ENCODE data around the gene MCTP1.

DNA sequence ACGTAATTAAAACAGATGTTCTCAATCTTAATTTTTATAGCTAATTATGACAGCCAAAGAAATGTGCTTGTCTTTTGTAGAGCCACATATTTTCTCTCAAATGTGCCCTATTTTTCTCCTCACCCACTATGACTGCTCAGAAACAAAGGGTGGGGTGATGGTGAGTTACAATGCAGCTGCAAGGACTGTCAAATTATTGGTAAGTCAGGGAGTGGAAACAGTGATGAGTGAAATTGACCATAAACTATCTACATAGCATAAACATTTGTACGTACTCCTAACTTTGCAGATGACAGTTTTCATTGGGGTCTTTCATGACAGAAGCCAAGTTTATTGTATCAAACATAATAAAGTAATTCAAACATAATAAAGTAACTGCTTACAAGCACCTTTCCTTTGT lies 215.9 kb downstream of the MCTP1 start:
- TF ChIP-seq, protein P1, sequence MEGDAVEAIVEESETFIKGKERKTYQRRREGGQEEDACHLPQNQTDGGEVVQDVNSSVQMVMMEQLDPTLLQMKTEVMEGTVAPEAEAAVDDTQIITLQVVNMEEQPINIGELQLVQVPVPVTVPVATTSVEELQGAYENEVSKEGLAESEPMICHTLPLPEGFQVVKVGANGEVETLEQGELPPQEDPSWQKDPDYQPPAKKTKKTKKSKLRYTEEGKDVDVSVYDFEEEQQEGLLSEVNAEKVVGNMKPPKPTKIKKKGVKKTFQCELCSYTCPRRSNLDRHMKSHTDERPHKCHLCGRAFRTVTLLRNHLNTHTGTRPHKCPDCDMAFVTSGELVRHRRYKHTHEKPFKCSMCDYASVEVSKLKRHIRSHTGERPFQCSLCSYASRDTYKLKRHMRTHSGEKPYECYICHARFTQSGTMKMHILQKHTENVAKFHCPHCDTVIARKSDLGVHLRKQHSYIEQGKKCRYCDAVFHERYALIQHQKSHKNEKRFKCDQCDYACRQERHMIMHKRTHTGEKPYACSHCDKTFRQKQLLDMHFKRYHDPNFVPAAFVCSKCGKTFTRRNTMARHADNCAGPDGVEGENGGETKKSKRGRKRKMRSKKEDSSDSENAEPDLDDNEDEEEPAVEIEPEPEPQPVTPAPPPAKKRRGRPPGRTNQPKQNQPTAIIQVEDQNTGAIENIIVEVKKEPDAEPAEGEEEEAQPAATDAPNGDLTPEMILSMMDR (IDR thresholded peaks at IDR 0.05; ENCODE audit: low read depth, low read length, poor library complexity, severe bottlenecking) = no peak
- TF ChIP-seq EZH2phosphoT487 (IDR thresholded peaks at IDR 0.05; ENCODE audit: borderline replicate concordance, low read length) = no peak
